Hematopoietic multipotent progenitor cell treated with erythropoietin and hydrocortisone succinate and interleukin-3 and kit ligand, for 4 days (in vitro differentiated cells): Measurements from ENCODE around the gene ATP10D.
"Not testable (repeated sequence)": the region's sequence is repeated elsewhere in the genome, so short reads cannot be mapped to it uniquely, and the experiment has no call there.

Experiments
- DNase-seq: peaks from one replicate; pipeline ENCODE4 v3.0.0-alpha.2; 2015

ATP10D gene

GRCh38 chr4:47538111-47538824 lies 53.2 kb downstream of the ATP10D start:
- no peak for DNase-seq

DNA sequence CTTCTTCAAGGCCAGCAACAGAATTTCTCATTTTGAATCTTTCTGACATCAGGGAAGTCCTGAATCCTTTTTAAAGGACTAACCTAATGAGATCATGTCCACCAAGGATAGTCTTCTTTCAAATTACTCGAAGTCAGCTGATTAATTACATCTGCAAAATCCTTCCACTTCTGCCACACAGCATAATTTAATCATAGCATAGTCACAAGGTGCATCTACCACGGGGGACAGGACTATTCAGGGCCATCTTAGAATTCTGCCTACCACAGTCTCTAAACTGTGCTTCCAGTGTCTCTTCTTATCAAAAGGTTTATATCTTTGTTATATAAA lies 53.7 kb downstream of the ATP10D start:
- no peak for DNase-seq

GRCh38 chr4:47542640-47543039 lies 57.6 kb downstream of the ATP10D start:
- not testable (repeated sequence) for DNase-seq

DNA sequence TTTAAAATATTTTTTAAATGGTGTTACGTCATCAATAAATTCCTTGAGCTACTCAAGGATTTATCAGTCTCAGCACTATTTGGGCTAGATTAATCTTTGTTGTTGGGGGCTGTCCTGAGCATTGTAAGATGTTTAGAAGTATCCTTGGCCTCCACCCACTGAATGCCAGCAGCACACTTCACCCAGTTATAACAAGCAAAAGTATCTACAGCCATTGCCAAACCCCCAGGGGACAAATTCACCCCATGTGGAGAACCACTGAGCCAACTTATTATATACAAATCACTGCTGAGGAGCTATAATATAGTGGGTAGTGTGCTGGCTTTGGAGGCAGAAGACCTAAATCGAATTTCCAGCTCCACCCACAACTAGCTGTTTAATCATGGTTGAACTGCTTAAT lies 58.3 kb downstream of the ATP10D start:
- no peak for DNase-seq

DNA sequence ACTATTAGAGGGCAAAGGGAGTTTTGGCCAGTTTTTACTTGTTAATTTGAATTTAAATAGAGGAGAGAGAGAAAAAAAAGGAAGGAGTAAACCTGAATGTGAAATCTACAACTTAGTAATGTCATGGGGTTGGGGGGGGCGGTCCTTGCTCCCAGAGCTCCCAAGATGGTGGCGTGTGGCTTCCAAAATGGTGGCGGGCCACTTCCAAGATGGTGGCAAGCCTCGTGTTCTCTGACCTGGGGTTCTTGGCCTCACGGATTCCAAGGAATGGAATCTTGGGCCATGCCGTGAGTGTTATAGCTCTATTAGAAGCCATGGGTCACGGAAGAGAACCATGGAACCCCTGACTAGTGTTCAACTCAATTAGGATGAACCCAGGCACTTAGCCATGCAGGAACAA lies 65.3 kb downstream of the ATP10D start:
- not testable (repeated sequence) for DNase-seq

DNA sequence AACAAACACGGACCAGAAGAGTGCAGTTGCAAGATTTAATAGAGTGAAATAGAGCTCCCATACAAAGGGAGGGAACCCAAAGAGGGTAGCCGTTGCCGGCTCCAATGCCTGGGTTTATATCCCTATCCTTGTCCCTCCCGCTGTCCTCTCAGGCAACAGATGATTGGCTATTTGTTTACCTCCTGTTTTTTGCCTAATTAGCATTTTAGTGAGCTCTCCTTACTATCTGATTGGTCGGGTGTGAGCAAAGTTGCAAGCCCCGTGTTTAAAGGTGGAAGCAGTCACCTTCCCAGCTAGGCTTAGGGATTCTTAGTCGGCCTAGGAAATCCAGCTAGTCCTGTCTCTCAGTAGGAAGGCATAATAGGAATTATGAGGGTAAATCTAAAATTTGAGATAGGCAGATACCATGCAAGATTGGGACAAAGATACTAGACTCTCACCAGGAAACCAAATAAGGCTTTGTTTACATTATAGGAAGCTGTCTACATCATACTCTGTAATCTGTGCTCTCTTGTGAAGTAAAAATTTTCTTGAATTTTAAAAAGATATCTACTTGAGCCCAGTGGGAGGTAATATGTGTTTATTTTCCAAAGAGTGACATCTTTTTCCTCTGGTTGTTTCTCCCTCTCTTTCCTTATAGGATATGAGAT lies 65.9 kb downstream of the ATP10D start:
- no peak for DNase-seq

DNA sequence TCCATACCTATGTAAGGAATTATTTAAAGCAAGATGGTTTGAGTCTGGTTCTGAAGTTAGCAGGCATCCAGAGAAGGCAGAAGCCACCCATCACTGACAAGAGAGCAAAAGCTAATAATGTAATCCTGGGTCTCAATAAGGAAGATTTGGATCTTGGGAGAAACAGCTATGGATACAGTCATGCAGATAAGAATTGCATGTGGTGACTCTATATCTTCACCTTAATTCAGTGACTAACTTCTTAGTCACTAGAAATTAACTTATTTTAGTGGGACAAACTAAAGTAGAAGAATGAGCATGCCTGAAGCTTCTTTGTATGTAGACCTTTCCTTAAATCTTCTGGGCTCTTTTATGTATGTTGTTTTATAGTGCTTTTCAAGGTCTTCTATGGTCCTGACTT lies 66.6 kb downstream of the ATP10D start:
- DNase-seq, result no peak

- no peak for DNase-seq
These were observed 68.5 kb downstream of the ATP10D start for GRCh38 chr4:47553329-47554125.

GRCh38 chr4:47555920-47556319 lies 70.8 kb downstream of the ATP10D start:
- DNase-seq, result not testable (repeated sequence)

- no peak for DNase-seq
These were observed 72.2 kb downstream of the ATP10D start for GRCh38 chr4:47557255-47557654.

GRCh38 chr4:47560682-47561081 lies 75.6 kb downstream of the ATP10D start:
- DNase-seq, result no peak

GRCh38 chr4:47561331-47561730 lies 76.3 kb downstream of the ATP10D start:
- DNase-seq, result no peak

GRCh38 chr4:47562297-47562696 lies 77.2 kb downstream of the ATP10D start:
- peak; percentile 59 for DNase-seq

- no peak for DNase-seq
These were observed 81.5 kb downstream of the ATP10D start for GRCh38 chr4:47566566-47566965.

DNA sequence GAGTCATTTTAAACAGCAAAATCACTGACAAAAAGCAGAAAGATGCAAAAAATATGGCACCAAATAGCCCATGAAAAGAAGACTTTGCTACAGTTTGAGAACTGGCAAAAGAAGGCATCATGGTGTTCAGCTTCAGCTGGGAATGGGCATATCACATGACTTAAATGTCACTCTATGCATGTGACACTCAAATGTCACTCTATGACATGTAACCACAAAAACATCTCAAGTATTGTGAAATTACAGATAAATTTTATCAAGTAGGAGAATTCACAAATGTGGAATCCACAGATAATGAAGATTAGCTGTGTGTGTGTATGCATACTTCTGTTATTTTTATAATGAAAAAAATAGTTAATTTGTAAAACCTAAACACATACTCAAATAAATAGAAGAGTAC lies 81.9 kb downstream of the ATP10D start:
- DNase-seq, result peak; percentile 67

GRCh38 chr4:47567511-47567910 lies 82.4 kb downstream of the ATP10D start:
- DNase-seq, result no peak

DNA sequence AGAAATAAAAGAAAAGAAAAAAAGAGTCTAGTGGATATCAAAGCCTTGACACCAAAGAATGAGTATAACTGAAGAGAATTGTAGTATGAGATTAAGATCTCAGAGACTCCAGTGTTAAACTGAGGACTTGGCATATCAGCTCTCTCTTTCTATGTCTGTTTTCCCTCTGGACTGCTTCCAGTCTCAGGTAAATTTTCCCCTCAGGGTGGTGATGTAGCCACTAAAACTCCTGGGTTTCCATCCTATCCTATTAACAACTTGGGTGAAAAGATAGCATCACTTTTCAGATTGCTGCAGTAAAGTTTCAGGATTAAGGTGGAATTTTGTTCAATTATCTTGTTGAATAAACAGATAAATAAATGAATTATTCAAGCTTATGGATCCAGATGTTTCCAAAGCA lies 85.7 kb downstream of the ATP10D start:
- no peak for DNase-seq

- no peak for DNase-seq
These were observed 87.9 kb downstream of the ATP10D start for GRCh38 chr4:47572981-47573380.

GRCh38 chr4:47577779-47578553 lies 92.9 kb downstream of the ATP10D start:
- DNase-seq, result no peak

GRCh38 chr4:47579235-47579634 lies 94.2 kb downstream of the ATP10D start:
- no peak for DNase-seq

DNA sequence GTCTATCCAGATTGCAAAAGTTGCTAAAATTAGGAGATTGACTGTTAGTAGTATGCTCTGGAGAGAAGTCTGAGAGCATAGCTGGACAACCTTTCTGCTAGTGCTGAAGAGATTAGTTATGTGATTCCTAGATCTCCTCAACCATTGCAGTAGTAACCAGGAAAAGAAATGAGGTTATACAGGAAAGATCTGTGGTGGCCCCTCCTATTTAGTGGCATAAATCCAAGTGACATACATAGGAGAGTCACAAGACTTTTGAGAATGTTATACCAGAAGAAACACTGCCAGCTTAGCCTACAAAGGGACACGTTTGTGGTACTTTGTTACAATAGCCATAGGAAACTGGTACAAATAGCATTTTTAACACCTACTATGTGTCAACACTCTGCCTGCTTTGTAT lies 105.2 kb downstream of the ATP10D start:
- no peak for DNase-seq

- DNase-seq, result no peak
These were observed 112.6 kb downstream of the ATP10D start for GRCh38 chr4:47597696-47598095.

GRCh38 chr4:47598320-47598719 lies 113.2 kb downstream of the ATP10D start:
- peak; percentile 2 for DNase-seq
